Stimulated activated CD8-positive, alpha-beta memory T cell treated with anti-CD3 and anti-CD28 coated beads, Interleukin-7, amount 100 ng/mL, for 4 hours (primary cell): ENCODE measurements around the gene LRRC10.
"Not testable (repeated sequence)": the region's sequence is repeated elsewhere in the genome, so short reads cannot be mapped to it uniquely, and the experiment has no call there.

ENCODE experiments used
- DNase-seq, 2 donors: peaks; one replicate each; pipeline ENCODE4 v3.0.0-alpha.2; 2020; ENCODE audit warnings: low read depth in 2 of 2

LRRC10 gene

DNA sequence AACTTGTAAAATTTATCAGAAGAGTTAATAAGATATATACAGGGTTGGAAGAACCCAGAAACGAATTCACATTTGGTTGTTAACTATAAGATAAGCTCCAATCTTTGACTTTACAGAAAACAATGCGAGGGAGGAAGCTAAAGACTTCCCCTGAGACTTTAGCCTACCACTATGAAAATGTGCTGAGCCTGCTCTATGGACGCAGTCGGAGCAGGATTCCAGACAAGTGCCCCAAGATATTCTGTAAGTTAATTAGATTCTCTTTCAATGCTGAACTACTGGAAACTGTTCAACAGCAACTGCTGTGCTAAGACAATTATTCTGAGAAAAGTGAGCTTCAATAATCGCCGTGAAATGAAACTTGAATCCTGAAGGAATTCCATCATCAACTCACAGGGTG, 8.3 kb upstream of the LRRC10 start:
- DNase-seq = no peak

GRCh38 chr12:69616025-69616424, 5.3 kb upstream of the LRRC10 start:
- DNase-seq = no peak

DNA sequence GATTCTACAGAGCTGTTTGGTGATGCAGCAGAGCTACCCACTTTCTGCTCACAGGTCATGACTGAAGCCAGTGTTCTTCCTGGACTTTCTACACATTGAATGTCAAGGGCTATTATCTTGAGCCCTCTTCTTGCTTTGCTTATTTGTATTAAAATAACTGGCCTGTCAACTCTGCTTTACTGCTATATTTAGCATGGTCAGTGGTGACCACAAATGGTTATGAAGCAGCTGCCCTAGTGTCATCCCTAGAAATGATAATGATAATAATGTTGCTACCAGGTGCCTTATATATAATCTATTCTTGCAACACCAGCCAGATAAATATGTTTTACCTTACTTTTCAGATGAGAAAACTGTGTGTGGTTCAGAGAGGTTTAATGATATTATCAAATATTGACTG, 2.6 kb upstream of the LRRC10 start:
- DNase-seq = no peak

DNA sequence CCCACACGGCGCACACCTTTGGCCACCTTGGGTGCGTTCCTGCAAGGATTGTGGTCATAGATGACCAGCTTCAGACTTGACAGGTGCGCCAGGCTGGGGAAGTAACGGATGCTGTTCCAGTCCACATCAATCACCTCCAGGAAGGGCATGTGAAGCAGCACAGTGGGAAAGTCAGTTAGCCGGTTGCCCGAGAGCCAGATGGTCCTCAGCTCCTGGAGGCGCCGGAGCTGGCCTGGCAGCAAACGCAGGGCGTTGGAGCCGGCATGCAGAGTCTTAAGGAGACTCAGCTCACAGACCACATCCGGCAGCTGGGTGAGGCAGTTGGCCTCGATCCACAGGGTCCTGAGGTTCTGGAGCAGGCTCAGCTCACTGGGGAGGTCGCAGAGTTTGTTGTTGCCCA, 581 bp downstream of the LRRC10 start:
- no peak for DNase-seq

- DNase-seq = no peak
Observed at GRCh38 chr12:69608114-69608513, 2.6 kb downstream of the LRRC10 start.

DNA sequence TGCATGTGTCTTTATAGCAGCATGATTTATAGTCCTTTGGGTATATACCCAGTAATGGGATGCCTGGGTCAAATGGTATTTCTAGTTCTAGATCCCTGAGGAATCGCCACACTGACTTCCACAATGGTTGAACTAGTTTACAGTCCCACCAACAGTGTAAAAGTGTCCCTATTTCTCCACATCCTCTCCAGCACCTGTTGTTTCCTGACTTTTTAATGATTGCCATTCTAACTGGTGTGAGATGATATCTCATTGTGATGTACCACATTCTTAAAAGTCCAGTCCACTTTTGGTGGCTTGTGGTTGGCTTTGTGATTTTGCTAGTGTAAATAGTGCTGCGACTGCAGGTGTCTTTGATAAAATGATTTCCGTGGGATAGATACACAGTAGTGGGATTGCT, 6.4 kb downstream of the LRRC10 start:
- not testable (repeated sequence) for DNase-seq

- not testable (repeated sequence) for DNase-seq
Observed at GRCh38 chr12:69603556-69603955, 7.2 kb downstream of the LRRC10 start.

DNA sequence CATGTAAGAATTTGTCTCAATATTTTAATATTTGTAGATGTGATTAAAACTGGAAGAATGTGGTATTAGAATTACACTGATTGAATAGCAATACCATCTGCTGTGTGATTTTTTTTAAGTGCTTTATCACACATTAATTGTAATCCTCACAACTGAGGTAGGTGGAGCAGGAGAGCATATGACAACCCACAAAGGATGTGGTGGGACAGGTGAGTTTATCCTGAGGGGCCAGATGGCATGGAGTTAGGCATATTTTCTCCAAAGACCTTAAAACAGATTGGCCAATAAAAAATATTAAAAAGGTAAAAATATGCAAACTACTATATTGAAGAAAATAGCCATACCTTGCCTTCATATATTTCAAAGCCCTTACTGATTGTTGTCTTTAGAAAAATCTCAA, 7.8 kb downstream of the LRRC10 start:
- no peak for DNase-seq

DNA sequence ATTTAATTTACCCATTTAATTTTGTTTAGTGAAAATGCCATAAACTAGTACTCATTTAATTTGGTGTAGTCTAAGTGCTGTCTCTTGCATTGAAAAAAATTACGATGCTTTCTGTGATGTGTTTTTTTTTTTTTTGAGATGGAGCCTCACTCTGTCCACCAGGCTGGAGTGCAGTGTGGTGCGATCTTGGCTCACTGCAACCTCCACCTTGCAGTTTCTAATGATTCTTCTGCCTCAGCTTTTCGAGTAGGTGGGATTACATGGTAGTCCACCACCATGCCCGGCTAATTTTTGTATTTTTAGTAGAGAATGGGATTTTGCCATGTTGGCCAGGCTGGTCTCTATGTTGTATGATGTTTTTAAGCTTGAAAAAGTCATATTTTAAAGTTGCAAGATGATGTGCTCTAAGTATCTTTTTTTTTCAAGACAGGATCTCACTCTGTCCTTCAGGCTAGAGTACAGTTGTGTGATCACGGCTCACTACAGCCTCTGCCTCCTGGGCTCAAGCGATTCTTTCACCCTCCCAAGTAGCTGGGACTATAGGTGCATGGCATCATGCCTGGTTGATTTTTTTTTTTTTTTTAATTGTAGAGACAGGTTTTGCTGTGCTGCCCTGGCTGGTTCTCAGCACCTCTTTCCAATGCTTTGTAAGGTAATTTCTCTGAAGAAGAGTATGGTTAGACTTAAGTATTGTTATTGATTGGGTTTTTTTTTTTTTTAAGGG, 8.6 kb downstream of the LRRC10 start:
- no peak for DNase-seq

DNA sequence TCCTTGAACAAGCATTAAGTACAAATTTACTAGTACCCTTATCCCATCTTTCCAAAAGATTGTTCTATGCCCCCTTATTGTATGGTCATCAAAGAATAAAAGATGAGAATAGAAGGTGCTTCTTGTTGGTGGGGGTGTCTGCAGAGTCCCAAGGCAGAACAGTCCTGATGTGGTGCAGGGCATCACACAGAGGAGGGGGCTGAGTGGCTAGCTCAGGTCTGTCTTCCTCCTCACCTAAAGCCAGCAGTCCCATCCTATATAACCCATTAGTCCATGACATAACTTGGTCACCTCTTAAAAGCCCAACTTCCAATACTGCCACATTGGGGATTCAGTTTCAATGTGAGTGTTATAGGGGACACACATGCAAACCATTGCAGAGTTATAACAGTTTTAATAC, 9.9 kb downstream of the LRRC10 start:
- DNase-seq = no peak

GRCh38 chr12:69598174-69598753, 12.4 kb downstream of the LRRC10 start:
- no peak for DNase-seq

DNA sequence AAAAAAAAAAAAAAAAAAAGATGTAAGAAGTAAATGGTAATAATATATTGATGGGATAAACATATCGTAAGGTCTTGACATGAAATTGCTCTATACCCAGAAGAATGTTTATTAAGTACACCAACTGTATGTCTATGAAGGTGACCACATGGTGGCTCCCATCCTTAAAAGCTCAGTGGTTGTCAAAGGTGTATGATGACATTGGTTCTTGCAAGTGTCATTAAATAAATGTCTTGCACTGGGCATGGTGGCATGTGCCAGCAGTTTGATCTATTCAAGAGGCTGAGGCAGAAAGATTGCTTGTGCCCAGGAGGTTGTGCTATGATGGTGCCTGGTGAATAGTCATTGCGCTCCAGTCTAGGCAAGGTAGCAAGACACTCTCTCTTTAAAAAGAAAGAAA, 15.0 kb downstream of the LRRC10 start:
- no peak for DNase-seq

- DNase-seq = no peak
Observed at GRCh38 chr12:69589082-69589481, 21.6 kb downstream of the LRRC10 start.

DNA sequence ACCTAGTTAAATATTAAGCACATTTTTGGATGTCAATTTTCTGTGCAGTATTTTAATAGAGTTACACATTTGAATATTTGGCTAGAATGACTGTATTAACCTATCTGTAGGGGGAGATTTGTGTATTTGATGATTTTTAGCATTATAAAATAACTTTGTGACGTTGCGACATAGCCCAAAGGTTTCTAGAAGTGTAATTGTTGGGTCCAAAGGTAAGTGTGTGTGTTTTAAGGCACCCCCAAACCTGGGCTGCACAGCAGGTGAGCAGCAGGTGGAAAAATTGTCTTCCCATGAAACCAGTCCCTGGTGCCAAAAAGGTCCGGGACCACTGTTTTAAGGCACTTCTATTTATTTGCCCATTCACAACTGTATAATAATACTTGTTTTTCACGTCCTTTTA, 22.2 kb downstream of the LRRC10 start:
- DNase-seq = no peak

DNA sequence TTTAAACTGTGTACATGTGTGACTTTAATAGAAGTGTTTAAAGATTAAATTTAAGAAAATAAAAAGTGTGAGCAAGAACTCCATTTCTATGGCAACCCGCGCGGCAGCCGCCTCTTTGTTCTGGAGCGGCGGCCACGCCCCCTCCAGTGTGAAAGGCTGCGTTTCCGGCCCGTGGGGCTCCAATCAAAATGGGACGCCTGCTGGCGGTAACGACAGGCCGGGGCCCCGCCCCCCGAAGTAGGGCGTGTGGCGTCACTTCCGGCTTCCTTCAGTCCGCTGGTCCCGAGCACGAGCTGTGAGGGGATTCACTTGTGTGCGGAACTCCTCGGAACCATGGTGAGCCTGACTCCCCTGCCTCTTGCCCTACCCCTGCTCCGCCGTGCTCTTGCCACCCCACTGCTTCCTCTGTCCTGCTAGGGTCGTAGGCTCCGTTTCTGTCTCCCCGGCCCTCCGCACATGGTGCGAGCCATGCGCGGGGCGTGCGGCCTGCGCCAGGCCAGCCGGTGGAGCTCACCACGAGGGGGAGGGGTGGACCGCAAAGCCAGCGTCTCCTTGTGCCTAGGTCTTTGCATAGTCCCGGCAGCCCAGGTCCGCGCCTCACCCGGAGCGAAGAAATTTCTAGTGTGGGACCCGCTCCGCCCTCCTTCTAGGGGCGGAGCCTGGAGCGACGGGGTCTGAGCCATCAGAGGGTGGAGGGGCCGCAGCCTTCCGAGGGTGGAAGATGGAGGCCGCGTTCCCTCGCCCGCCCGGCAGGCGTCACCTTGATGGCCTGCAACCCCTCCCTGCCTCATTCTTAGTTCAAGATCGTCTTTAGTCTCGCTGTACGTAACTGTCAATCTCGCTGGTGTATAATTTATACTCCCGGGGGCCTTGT, 25.3 kb downstream of the LRRC10 start, which contains the start of gene CCT2:
Gene CCT2, plus strand, starts transcription at position 271 of the 874 bp plus-strand sequence. Its CDS starts 63 bp downstream, at position 334.
- peak; percentile 95 to 98 for DNase-seq

DNA sequence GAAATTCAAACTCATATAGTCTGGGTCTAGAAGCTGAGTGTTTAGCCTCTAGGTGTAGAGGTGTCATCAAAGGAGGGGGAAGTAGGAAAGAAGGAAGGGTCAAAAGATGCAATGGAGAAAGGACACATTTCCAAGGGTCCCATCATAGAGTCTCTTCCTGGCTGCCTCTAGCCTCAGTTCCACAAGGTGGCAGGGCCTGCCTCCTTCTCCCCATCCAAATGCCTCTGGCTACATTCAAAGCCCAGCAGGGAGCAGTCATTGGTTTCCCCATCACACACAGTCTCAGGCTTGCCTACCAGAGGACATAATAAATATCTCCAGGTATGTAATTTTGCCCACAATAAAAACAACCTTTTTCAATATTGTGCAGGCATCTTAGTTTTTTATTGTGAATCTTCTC, 27.5 kb downstream of the LRRC10 start:
- DNase-seq = no peak

GRCh38 chr12:69580074-69580473, 30.6 kb downstream of the LRRC10 start:
- DNase-seq = no peak

- DNase-seq = no peak
Observed at GRCh38 chr12:69579029-69579428, 31.7 kb downstream of the LRRC10 start.

GRCh38 chr12:69578283-69578682, 32.4 kb downstream of the LRRC10 start:
- DNase-seq = no peak

- no peak for DNase-seq
Observed at GRCh38 chr12:69575346-69575745, 35.4 kb downstream of the LRRC10 start.

- DNase-seq = peak; percentile 18 to 39
Observed at GRCh38 chr12:69570545-69571399, 39.9 kb downstream of the LRRC10 start.
